Nephron (organoid): ENCODE results near the gene SLC26A6.

Source experiments
- H3K27ac Mint-ChIP-seq, 3 experiments: 2 replicates each; pipeline ENCODE4 v1.8.0; 2020; ENCODE audit warnings: mixed read lengths in 3 of 3, mild to moderate bottlenecking in 2 of 3, moderate library complexity in 1 of 3
- H3K27me3 Mint-ChIP-seq: 2 replicates; pipeline ENCODE4 v1.8.0; 2021; ENCODE audit warnings: low read depth, mild to moderate bottlenecking, moderate library complexity, mixed read lengths
- H3K36me3 Mint-ChIP-seq: 2 replicates; pipeline ENCODE4 v1.8.0; 2020; ENCODE audit warnings: low read depth, mixed read lengths
- H3K4me1 Mint-ChIP-seq: 2 replicates; pipeline ENCODE4 v1.8.0; 2020; ENCODE audit warnings: mixed read lengths
- H3K4me3 Mint-ChIP-seq, 3 experiments: 2 replicates each; pipeline ENCODE4 v1.8.0; 2020; ENCODE audit warnings: mild to moderate bottlenecking in 3 of 3, mixed read lengths in 3 of 3, moderate library complexity in 2 of 3
- H3K9me3 Mint-ChIP-seq: 2 replicates; pipeline ENCODE4 v1.8.0; 2020; ENCODE audit warnings: mixed read lengths
- TF ChIP-seq, protein P1 (sequence below), 3 experiments: fragments of 200-600 bp; sonication (generic); IDR thresholded peaks; one replicate each; pipeline ENCODE4 v1.5.0; 2021; ENCODE audit warnings: antibody characterized with exemption in 3 of 3; ENCODE audit not compliant: unreplicated experiment in 3 of 3

SLC26A6 gene

DNA sequence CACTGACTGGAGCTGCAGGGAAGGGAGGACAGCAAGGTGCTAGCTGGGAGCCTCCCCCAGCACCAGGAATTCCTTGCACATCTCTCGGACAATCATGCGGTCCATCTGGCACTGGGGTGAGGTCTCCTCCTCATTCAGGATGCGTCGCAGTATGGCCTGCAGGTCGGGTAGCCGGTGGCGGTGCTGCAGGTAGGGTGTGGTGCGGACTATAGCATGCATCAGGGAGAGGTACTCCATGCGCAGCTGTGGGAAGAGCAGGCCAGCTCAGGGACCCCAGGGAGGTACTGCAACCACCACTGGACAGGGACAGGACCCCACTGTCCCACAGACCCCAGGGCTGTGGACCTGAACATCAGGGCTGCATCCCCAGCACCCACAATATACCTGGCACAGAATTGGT is 39.2 kb upstream of the SLC26A6 start:
- no peaks in the 10 kb centered on the region for H3K9me3 Mint-ChIP-seq
- no peak overlapping the region for H3K4me3 Mint-ChIP-seq
- no peaks in the 10 kb centered on the region for H3K27me3 Mint-ChIP-seq
- peaks cover 38% of the 10 kb centered on the region for H3K36me3 Mint-ChIP-seq
- no peak overlapping the region for H3K27ac Mint-ChIP-seq
- TF ChIP-seq, protein P1, sequence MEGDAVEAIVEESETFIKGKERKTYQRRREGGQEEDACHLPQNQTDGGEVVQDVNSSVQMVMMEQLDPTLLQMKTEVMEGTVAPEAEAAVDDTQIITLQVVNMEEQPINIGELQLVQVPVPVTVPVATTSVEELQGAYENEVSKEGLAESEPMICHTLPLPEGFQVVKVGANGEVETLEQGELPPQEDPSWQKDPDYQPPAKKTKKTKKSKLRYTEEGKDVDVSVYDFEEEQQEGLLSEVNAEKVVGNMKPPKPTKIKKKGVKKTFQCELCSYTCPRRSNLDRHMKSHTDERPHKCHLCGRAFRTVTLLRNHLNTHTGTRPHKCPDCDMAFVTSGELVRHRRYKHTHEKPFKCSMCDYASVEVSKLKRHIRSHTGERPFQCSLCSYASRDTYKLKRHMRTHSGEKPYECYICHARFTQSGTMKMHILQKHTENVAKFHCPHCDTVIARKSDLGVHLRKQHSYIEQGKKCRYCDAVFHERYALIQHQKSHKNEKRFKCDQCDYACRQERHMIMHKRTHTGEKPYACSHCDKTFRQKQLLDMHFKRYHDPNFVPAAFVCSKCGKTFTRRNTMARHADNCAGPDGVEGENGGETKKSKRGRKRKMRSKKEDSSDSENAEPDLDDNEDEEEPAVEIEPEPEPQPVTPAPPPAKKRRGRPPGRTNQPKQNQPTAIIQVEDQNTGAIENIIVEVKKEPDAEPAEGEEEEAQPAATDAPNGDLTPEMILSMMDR (IDR thresholded peaks at IDR 0.05; ENCODE audit: unreplicated experiment in 3 of 3), result no peak
- H3K4me1 Mint-ChIP-seq, result no peaks in the 10 kb centered on the region

DNA sequence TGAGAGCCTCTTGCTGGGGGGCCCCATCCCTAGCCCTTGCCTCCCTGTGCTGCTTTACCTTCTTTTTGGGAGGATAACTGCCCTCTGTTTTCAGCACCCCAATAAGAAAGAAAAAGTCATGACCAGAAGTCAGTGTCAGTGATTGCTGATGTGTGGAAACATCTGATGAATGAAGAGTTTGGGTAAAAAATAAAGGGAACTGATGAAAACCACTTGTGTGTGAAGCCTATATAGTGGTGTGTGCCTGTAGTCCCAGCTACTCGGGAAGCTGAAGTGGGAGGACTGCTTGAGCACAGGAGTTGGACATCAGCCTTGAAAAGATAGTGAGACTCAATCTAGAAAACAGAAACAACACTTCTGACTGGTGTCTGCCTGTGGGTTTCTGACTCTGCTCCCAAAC is 37.3 kb upstream of the SLC26A6 start:
- no peak overlapping the region for H3K27ac Mint-ChIP-seq
- TF ChIP-seq, protein P1 (IDR thresholded peaks at IDR 0.05; ENCODE audit: unreplicated experiment in 3 of 3), result no peak
- no peaks in the 10 kb centered on the region for H3K27me3 Mint-ChIP-seq
- no peaks in the 10 kb centered on the region for H3K9me3 Mint-ChIP-seq
- H3K4me3 Mint-ChIP-seq, result no peak overlapping the region
- H3K4me1 Mint-ChIP-seq, result no peaks in the 10 kb centered on the region
- peaks cover 23% of the 10 kb centered on the region for H3K36me3 Mint-ChIP-seq

DNA sequence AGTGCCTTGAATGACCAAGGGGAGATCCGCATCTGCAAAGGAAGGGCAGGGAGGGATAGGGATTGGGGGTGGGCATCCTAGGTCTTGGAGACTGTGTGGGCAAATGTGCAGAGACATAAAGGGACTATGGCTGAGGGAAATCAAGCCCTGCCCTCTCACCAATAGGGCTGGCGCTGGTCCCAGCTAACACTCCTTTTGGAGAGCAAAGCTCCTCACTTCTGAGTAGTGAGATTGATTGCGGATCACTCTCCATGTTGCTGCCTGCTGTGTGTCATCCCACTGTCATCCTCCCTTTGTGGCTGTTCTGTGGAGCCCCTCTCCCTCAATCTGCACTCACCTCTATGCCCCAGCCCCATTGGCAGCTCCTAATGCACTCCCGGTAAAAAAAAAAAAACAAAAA is 29.7 kb upstream of the SLC26A6 start:
- H3K9me3 Mint-ChIP-seq, result no peaks in the 10 kb centered on the region
- peak overlapping the region; percentile 62 to 97 (median 65) for H3K4me3 Mint-ChIP-seq
- H3K27ac Mint-ChIP-seq, result no peak overlapping the region
- H3K27me3 Mint-ChIP-seq, result peaks cover 11% of the 10 kb centered on the region
- TF ChIP-seq, protein P1 (IDR thresholded peaks at IDR 0.05; ENCODE audit: unreplicated experiment in 3 of 3), result no peak
- no peaks in the 10 kb centered on the region for H3K36me3 Mint-ChIP-seq
- H3K4me1 Mint-ChIP-seq, result peaks cover 10% of the 10 kb centered on the region

DNA sequence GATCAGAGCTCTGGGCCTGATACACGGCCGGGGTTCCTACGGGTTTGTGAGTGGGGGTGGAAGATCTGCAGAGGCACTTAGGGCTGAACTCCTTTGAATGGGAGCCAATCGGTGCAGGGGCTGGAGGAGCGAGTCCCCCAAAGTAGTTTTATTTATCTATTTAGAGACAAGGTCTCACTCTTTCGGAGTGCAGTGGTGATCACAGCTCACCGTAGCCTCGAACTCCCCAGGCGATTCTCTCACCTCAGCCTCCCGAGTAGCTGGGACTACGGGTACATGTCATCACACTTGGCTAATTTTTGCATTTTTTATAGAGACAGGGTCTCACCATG is 29.0 kb upstream of the SLC26A6 start:
- Mint-ChIP-seq H3K4me3 (peak overlapping the region; percentile 95 to 97 (median 97)), H3K9me3 (no peaks in the 10 kb centered on the region), H3K27me3 (peaks cover 14% of the 10 kb centered on the region), H3K27ac (peak overlapping the region; percentile 84 to 97 (median 93)), H3K4me1 (peaks cover 10% of the 10 kb centered on the region), H3K36me3 (no peaks in the 10 kb centered on the region)
- TF ChIP-seq, protein P1 (IDR thresholded peaks at IDR 0.05; ENCODE audit: unreplicated experiment in 3 of 3), result peak; percentile 17 to 43 (median 31)

DNA sequence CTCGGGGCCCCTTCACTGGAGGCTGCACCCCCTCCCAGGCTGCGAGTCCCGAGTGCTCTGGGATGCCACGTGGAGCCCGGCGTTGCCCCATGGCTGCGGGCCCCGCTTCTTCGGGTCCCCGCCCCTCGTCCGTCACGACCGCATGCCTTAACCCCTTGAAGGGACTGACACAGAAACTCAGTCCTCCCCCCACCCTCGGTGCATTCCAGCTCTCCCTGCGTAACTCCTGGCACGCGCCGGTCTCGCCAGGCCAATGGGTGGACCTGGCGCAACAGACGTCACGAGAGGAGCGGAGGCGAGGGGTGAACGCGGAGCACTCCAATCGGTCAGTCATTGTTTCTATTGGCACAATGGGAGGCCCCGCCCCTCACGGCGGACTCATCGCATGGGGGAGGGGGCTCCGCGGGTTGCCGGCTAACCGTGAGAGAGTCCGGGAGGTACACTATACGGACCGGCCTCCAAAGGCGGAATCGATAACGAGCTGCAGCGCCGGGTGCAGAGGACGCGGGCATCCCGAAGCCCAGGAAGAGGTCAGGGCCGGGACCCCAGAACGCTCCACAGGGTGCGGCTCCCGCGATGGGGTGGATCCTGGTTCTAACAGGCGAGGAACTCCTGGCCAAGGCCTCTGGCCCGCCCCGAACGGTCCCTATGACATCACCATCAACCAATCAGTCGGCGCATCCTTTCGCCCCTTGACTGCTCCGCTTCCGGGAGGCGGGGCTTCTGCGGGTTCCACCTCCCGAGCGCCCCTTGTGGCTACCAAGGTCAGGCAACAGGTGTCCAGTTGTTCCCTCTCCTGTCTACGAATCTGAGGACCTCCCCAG is 28.4 kb upstream of the SLC26A6 start:
- Mint-ChIP-seq H3K27me3 (peaks cover 14% of the 10 kb centered on the region), H3K4me3 (peak overlapping the region; percentile 95 to 97 (median 97)), H3K36me3 (peaks cover 2% of the 10 kb centered on the region)

More for the DNA sequence above, 28.4 kb upstream of the SLC26A6 start:
- TF ChIP-seq, protein P1 (IDR thresholded peaks at IDR 0.05; ENCODE audit: unreplicated experiment in 3 of 3), result peak; percentile 84 to 92 (median 89)
- Mint-ChIP-seq H3K9me3 (peaks cover 3% of the 10 kb centered on the region), H3K27ac (peak overlapping the region; percentile 84 to 97 (median 93)), H3K4me1 (peaks cover 10% of the 10 kb centered on the region)
